NCI-H146 (cell line): Measurements from ENCODE around the gene UBE2K.
A peak's percentile ranks its signal among the peaks of the same experiment; 100 is the strongest.
"Not testable (repeated sequence)": the region's sequence is repeated elsewhere in the genome, so short reads cannot be mapped to it uniquely, and the experiment has no call there.

Experiments used
- DNase-seq: peaks from one replicate; lab custom pipeline; 2025; lab: John Stamatoyannopoulos, UW

Gene UBE2K

DNA sequence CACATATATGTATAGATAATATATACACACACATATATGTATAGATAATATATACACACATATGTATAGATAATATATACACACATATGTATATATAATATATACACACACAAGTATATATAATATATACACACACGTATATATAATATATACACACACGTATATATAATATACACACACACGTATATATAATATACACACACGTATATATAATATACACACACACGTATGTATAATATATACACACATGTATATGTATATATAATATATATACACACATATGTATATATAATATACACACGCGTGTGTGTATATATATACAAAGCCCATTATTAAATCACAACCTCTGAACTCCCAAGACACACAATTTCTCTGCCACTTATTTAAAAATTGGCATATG is 8.0 kb upstream of the UBE2K start:
- DNase-seq, result no peak

DNA sequence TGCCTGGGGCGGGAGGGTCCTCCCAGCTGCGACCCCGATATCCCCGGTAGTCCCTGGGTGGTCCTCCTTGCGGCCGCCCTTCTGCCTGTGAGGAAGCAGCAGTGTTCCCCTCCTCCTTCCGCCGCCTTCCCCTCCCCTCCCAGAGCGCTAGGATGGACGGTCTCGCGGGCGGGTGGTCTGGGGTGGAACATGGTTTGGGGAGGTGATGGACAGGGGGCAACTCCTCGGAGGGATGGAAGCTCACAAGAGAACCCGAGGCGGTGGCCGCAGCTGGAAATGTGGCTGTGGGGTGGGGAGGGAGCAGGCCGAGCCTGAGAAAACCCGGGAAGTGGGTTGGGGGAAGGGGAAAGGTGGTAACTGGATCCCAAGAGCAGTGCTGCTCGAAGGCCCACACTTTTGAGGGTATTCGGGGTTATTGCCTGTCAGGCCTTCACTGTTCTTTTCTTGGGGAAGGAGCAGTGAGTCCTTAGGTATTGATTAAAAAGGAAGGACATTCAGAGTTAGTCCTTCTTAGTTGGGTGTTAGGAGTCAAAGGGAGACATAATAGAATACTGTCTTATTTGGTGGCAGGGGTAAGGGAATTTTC is 581 bp downstream of the UBE2K start:
- peak; percentile 67 for DNase-seq

DNA sequence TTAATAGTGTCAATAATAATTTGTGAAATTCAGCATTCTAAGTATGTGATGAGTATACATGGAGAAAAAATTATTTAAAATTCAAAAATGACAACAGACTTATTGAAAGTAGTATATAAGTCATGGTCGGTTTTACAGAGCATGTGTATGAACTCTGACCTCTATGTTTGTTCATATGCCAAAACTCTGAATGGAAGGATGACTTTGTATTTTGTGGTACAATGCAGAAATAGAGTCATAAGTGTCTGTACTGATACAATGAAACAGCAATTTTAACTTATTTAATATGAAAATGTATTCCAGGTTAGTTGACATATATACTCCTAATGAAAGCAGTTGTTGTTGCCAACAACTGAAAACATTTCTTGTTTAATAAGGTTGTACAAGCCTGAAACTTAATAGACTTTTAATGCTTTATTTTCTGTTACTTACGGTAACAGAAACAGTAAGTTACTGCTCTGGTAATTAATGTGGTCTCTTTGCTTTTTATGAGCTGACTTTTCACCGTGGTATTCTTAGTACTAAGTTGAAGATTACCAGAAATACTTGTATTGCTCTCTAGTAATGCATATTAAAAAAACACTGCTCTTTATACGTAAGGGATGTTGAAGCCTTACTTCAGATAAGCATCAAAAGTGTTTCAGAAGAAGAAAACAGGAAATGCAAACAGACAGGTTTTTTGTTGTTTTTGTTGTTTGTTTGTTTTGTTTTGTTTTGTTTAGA is 1.9 kb downstream of the UBE2K start:
- DNase-seq, result peak; percentile 0

DNA sequence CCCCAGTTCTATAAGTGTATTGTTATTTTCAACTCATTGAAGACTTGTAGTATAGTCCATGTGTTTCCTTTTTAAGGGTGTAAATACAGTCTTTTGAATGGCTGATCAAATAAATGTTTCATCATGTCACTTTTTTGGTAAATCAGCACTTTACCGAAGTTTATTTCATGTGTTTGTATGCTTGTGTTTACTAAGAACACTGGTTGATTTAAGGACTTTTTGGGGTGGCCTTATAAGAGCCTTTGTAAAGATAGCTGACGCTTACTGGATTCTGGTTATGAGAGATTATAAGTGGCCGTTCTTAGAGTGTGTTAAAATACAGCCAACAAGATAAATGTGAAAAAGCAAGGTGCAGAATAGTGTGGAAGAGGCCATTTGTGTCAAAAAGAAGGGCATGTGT is 2.6 kb downstream of the UBE2K start:
- no peak for DNase-seq

DNA sequence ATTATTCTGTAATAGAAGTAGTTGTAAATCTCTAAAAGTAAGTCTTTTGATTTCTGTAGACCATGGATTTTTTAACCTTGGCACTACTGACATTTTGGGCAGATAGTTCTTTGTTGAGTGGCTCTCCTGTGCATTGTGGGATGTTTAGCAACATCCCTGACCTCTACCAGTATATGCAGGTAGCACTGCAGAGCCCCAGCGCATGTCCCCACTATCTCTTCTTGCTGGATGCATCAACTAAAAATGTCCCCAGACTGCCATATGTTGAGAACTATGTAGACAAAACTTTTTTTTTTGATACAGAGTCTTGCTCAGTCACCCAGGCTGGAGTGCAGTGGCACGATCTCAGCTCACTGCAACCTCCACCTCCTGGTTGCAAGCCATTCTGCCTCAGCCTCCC is 4.8 kb downstream of the UBE2K start:
- no peak for DNase-seq

DNA sequence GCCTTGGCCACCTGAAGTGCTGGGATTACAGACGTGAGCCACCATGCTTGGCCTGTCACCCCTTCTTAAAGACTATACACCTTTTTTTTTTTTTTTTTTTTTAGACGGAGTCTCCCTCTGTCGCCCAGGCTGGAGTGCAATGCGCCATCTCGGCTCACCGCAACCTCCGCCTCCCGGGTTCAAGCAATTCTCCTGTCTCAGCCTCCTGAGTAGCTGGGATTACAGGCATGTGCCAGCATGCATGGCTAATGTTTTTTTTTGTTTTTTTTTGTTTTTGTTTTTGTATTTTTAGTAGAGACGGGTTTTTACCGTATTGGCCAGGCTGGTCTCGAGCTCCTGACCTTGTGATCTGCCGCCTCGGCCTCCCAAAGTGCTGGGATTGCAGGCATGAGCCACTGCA is 6.9 kb downstream of the UBE2K start:
- not testable (repeated sequence) for DNase-seq

- DNase-seq, result no peak
These were observed 8.4 kb downstream of the UBE2K start for GRCh38 chr4:39706334-39706733.

DNA sequence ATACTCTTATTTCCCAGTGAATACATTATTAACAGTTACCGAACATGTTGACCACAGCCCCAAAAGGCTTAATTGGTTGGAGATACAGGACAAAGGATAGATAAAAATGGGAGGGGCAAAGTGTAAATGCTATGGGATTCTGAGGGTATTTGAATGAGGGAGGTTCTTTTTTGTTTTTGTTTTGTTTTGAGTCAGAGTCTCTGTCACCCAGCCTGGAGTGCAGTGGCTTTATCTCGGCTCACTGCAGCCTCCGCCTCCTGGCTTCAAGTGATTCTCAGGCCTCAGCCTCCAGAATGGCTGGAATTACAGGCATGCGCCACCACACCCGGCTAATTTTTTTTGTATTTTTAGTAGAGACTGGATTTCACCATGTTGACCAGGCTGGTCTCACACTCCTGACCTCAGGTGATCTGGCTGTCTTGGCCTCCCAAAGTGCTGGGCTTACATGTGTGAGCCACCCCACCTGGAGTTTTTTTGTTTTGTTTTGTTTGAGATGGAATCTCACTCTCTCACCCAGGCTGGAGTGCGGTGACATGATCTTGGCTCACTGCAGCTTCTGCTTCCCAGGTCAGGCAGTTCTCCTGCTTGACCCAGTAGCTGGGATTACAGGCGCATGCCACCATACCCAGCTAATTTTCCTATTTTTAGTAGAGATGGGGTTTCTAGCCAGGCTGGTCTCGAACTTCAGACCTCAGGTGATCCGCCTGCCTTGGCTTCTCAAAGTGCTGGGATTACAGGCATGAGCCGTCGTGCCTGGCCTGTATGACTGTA is 9.0 kb downstream of the UBE2K start:
- no peak for DNase-seq

- DNase-seq, result no peak
These were observed 12.4 kb downstream of the UBE2K start for GRCh38 chr4:39710098-39710896.

- no peak for DNase-seq
These were observed 15.1 kb downstream of the UBE2K start for GRCh38 chr4:39712819-39713607.

DNA sequence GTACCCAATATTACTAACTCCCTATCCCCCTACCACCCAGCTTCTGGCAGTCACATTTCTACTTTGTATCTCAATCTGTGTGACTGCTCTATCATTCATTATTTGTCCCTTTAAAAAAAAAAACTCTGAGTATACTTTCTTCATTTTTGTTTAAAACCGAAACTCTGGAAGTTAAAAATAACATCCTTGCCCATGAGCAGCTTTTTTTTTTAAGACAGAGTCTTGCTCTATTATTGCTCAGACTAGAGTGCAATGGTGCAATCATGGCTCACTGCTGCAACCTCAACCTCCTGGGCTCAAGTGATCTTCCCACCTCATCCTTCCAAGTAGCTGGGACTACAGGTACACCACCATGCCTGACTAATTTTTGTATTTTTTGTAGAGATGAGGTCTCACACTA is 15.8 kb downstream of the UBE2K start:
- DNase-seq, result no peak

DNA sequence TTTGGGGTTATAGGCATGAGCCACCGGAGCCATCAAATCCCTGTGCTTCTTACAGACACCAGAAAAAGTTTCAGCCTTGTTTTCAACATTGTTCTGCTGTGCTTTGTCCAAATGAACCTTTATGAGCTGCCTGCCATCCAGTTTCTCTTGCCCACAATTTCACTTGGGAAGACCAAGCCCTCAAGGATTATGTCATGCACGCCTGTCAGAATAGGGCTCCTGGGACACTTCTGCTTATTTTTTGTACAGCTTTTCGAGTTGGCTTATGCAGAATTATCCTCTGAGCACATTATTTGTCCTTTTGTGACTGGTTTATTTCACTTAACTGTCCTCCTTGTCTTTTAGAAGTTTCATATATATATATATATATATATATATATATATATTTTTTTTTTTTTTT is 16.2 kb downstream of the UBE2K start:
- DNase-seq, result no peak

- DNase-seq, result no peak
These were observed 17.9 kb downstream of the UBE2K start for GRCh38 chr4:39715788-39716187.

DNA sequence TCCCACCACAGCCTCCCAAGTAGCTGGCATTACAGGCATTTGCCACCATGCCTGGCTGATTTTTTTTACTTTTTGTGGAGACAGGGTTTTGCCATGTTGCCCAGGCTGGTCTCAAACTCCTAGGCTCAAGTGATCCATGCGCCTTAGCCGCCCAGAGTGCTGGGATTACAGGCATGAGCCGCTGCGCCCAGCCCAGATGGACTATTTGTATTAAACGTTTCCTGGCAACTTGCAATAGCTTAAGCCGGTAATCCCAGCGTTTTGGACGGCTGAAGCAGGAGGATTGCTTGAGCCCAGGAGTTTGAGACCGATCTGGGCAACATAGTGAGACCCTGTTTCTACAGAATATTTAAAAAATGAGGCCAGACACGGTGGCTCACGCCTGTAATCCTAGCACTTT is 18.4 kb downstream of the UBE2K start:
- DNase-seq, result no peak

DNA sequence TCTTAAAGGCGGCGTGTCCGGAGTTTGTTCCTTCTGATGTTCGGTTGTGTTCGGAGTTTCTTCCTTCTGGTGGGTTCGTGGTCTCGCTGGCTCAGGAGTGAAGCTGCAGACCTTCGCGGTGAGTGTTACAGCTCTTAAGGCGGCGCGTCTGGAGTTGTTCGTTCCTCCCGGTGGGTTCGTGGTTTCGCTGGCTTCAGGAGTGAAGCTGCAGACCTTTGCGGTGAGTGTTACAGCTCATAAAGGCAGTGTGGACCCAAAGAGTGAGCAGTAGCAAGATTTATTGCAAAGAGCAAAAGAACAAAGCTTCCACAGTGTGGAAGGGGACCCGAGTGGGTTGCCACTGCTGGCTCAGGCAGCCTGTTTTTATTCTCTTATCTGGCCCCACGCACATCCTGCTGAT is 19.8 kb downstream of the UBE2K start:
- DNase-seq, result not testable (repeated sequence)

GRCh38 chr4:39718366-39719323 is 20.7 kb downstream of the UBE2K start:
- no peak for DNase-seq

GRCh38 chr4:39719804-39720580 is 22.1 kb downstream of the UBE2K start:
- DNase-seq, result no peak

DNA sequence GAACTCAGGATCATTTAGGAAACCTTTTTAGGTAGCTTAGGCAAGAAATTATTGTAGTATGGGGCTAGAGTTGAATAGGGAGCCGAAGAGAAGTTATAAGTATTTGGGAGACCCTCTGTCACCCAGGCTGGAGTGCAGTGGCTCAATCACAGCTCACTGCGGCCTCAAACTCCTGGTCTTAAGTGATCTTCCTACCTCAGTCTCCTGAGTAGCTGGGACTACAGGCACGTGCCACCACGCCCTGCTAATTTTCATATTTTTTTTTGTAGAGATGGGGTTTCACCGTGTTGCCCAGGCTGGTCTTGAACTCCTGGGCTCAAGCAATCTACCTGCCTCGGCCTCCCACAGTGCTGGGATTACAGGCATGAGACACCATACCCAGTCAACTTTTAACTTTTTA is 23.3 kb downstream of the UBE2K start:
- not testable (repeated sequence) for DNase-seq

- no peak for DNase-seq
These were observed 23.9 kb downstream of the UBE2K start for GRCh38 chr4:39721788-39722187.

GRCh38 chr4:39729557-39729956 is 31.6 kb downstream of the UBE2K start:
- no peak for DNase-seq
